Measurements from ENCODE around the gene FXYD6. TPM values are rescaled to one million over a fixed set of nuclear protein-coding genes. Genes with fewer than 3 reads are reported as not detected.

The FXYD6 gene
- total and polyA plus RNA-seq, 2 donors (not counting 1 experiment from before 2014, with no cell fraction given): not detected

- CTCF ChIA-PET: interaction anchor here (1.3 to 5.9 kb wide), 10 partner anchors 10 to 338 kb away, joined by 3 to 40 read pairs (median 6); no protein-coding TSS in a partner anchor
- no peaks in the 10 kb centered on the region for H3K9me3 Mint-ChIP-seq (ENCODE audit: insufficient read depth)
- POLR2A ChIA-PET: no interaction called here
Measured at GRCh38 chr11:117833401-117833891, 43.0 kb downstream of the FXYD6 start.

More at GRCh38 chr11:117833401-117833891, 43.0 kb downstream of the FXYD6 start:
- H3K79me2 ChIP-seq (ENCODE audit: control insufficient read depth, insufficient read depth, low read length): no peaks in the 10 kb centered on the region
- no peak overlapping the region for H3K9ac ChIP-seq (ENCODE audit: low read length)
- H3K9me3 ChIP-seq (ENCODE audit: control extremely low read depth in 1 of 3, control insufficient read depth in 2 of 3, insufficient read depth in 1 of 3, low read length in 2 of 3): no peaks in the 10 kb centered on the region
- TF ChIP-seq CTCF (IDR thresholded peaks at IDR 0.05): no peak
- no peak for TF ChIP-seq EZH2 (IDR thresholded peaks at IDR 0.05; ENCODE audit: borderline replicate concordance, insufficient read depth, low read depth, low read length, poor library complexity, severe bottlenecking)
- H3K36me3 ChIP-seq (replicated peaks in 1 of 2; ENCODE audit: control extremely low read depth in 1 of 2, control insufficient read depth in 1 of 2, extremely low read depth in 1 of 2, insufficient read depth in 2 of 2, low read length in 1 of 2): no peaks in the 10 kb centered on the region
- H3K4me2 ChIP-seq (replicated peaks; ENCODE audit: low read depth, low read length, poor library complexity, severe bottlenecking): no peak overlapping the region
- no peak overlapping the region for H3K27ac ChIP-seq (ENCODE audit: low read length in 2 of 2)
- ATAC-seq (ENCODE audit: low read depth): no peak
- H3K4me1 Mint-ChIP-seq: peaks cover 22% of the 10 kb centered on the region
- intact Hi-C loops (cut with micrococcal nuclease): no loop called here
- peaks cover 0 to 22% (median 2%) of the 10 kb centered on the region in 4 experiments for H3K27me3 ChIP-seq (replicated peaks in 1 of 4; ENCODE audit: control extremely low read depth in 1 of 4, control insufficient read depth in 3 of 4, insufficient read depth in 4 of 4, low read length in 3 of 4)
- no peak overlapping the region for H3K4me3 Mint-ChIP-seq
- 73% methylated on average over 7 of the region's 7 CpGs for WGBS (ENCODE audit: insufficient coverage)
- H3K27ac Mint-ChIP-seq: no peak overlapping the region
- H2AFZ ChIP-seq (ENCODE audit: insufficient read depth, low read depth, low read length, poor library complexity, severe bottlenecking): no peak overlapping the region
- peaks cover 17 to 22% of the 10 kb centered on the region in 2 donors for H3K4me1 ChIP-seq (ENCODE audit: control insufficient read depth in 2 of 2, insufficient read depth in 2 of 2, low read length in 2 of 2)
- H4K20me1 ChIP-seq (ENCODE audit: control insufficient read depth, insufficient read depth, low read length, poor library complexity, severe bottlenecking): no peaks in the 10 kb centered on the region
- no peak overlapping the region for H3K4me3 ChIP-seq (ENCODE audit: control extremely low read depth in 1 of 5, extremely low read depth in 1 of 5, insufficient read depth in 1 of 5, low read depth in 2 of 5, low read length in 4 of 5)
- DNase-seq: no peak
- peaks cover 17% of the 10 kb centered on the region for H3K27me3 Mint-ChIP-seq

Measured in B cell (primary cell).